ENCODE results near the gene USP9X. TPM values are rescaled to one million over a fixed set of nuclear protein-coding genes. Genes with fewer than 3 reads are reported as not detected.

The USP9X gene
- total RNA-seq, 3 donors from 2014 or later = 72.1 to 88.9 (median 86.3) TPM

GRCh38 chrX:41127477-41128192 lies 42.4 kb downstream of the USP9X start:
- H3K4me3 ChIP-seq = no peak overlapping the region
- no peaks in the 10 kb centered on the region for H3K9me3 ChIP-seq
- DNase-seq (no peak), ATAC-seq (peak; percentile 90)
- no peak for TF ChIP-seq CTCF (IDR thresholded peaks at IDR 0.05)
- H3K36me3 ChIP-seq (ENCODE audit: low read depth) = no peaks in the 10 kb centered on the region
- intact Hi-C loops (cut with DNase I, micrococcal nuclease) = no loop called here
- peaks cover 5% of the 10 kb centered on the region for H3K4me1 ChIP-seq (ENCODE audit: low read depth)

GRCh38 chrX:41128955-41129354 lies 43.7 kb downstream of the USP9X start:
- no peaks in the 10 kb centered on the region for H3K9me3 ChIP-seq
- no peaks in the 10 kb centered on the region for H3K36me3 ChIP-seq (ENCODE audit: low read depth)
- no peak for ATAC-seq
- DNase-seq = no peak
- no peak for TF ChIP-seq CTCF (IDR thresholded peaks at IDR 0.05)
- intact Hi-C loops (cut with DNase I, micrococcal nuclease) = no loop called here
- no peak overlapping the region for H3K4me3 ChIP-seq
- peaks cover 5% of the 10 kb centered on the region for H3K4me1 ChIP-seq (ENCODE audit: low read depth)

GRCh38 chrX:41131766-41132165 lies 46.5 kb downstream of the USP9X start:
- no peak for ATAC-seq

GRCh38 chrX:41133551-41133950 lies 48.3 kb downstream of the USP9X start:
- intact Hi-C loops (cut with DNase I, micrococcal nuclease) = no loop called here
- Histone ChIP-seq H3K36me3 (ENCODE audit: low read depth) (no peaks in the 10 kb centered on the region), H3K4me3 (no peak overlapping the region), H3K4me1 (ENCODE audit: low read depth) (no peaks in the 10 kb centered on the region), H3K9me3 (no peaks in the 10 kb centered on the region)
- ATAC-seq = no peak
- DNase-seq = no peak
- TF ChIP-seq CTCF (IDR thresholded peaks at IDR 0.05) = no peak

More at GRCh38 chrX:41131766-41132165, 46.5 kb downstream of the USP9X start:
- no peak for DNase-seq
- Histone ChIP-seq H3K4me1 (ENCODE audit: low read depth) (peaks cover 5% of the 10 kb centered on the region), H3K36me3 (ENCODE audit: low read depth) (no peaks in the 10 kb centered on the region), H3K4me3 (no peak overlapping the region), H3K9me3 (no peaks in the 10 kb centered on the region)
- intact Hi-C loops (cut with DNase I, micrococcal nuclease) = no loop called here
- no peak for TF ChIP-seq CTCF (IDR thresholded peaks at IDR 0.05)

- intact Hi-C loops (cut with DNase I, micrococcal nuclease) = no loop called here
Measured at GRCh38 chrX:41137589-41137988, 52.3 kb downstream of the USP9X start.

More at GRCh38 chrX:41137589-41137988, 52.3 kb downstream of the USP9X start:
- H3K9me3 ChIP-seq = no peaks in the 10 kb centered on the region
- H3K4me3 ChIP-seq = no peak overlapping the region
- H3K36me3 ChIP-seq (ENCODE audit: low read depth) = no peaks in the 10 kb centered on the region
- no peak for ATAC-seq
- H3K4me1 ChIP-seq (ENCODE audit: low read depth) = no peaks in the 10 kb centered on the region
- no peak for DNase-seq
- TF ChIP-seq CTCF (IDR thresholded peaks at IDR 0.05) = no peak

Measured in mucosa of descending colon (tissue), 3 donors.